DND-41 (cell line): ENCODE data around the gene HYDIN.
"Not testable (repeated sequence)": the region's sequence is repeated elsewhere in the genome, so short reads cannot be mapped to it uniquely, and the experiment has no call there.

Source experiments
- CTCF ChIP-seq: IDR thresholded peaks from 2 replicates; pipeline ENCODE4 v1.5.1; 2012; ENCODE audit warnings: borderline replicate concordance, low read length, moderate library complexity, mild to moderate bottlenecking; ENCODE audit not compliant: poor library complexity, severe bottlenecking; ENCODE audit errors: extremely low read depth
- EZH2 ChIP-seq: IDR thresholded peaks from 3 replicates; pipeline ENCODE4 v1.6.1; 2012; ENCODE audit warnings: borderline replicate concordance, low read depth, mild to moderate bottlenecking, moderate library complexity, low read length, inconsistent platforms; ENCODE audit not compliant: severe bottlenecking

DNA sequence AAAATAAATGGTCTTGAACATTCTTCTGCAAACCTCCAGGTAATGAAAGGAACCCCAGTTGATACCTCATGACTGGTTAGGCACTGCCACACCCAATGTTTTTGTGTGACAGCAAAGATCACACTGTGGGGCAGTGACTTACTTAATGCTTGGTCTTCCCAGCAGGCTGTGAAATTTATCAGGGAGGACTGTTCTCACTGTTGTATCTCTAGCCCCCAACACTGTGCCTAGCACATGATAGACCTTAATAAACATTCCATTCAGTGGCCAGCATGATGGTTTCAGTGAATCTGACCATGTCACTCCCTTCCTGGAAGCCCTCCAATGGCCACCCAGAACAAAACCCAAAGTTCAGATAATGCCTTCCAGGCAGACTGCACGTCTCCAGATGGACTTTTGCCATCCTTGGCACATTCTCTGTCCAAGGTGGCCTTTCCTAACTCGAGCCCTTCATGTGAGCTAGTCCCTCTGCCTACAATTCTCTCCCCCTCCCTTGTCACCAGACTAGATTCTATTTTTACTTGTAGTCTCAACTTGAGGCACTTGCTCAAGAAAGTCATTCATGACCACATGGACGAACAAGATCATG lies 206.6 kb downstream of the HYDIN start:
- not testable (repeated sequence) for TF ChIP-seq CTCF, EZH2
